HEK293 (cell line): ENCODE results near the gene CORO1C.

ENCODE experiments used
- CTCF ChIP-seq: fragments of 450-650 bp; formaldehyde crosslinking; IDR thresholded peaks from 2 replicates; pipeline ENCODE4 v1.5.1; 2016; ENCODE audit warnings: missing biosample characterization, missing genetic modification characterization
- REPIN1 ChIP-seq: fragments of 450-650 bp; formaldehyde crosslinking; IDR thresholded peaks from 2 replicates; pipeline ENCODE4 v1.5.1; 2017; ENCODE audit warnings: missing biosample characterization, missing genetic modification characterization, low read depth
- SP3 ChIP-seq: fragments of 450-650 bp; formaldehyde crosslinking; IDR thresholded peaks from 2 replicates; pipeline ENCODE4 v1.5.1; 2016; ENCODE audit warnings: missing biosample characterization, missing genetic modification characterization
- ZNF350 ChIP-seq: fragments of 450-650 bp; formaldehyde crosslinking; IDR thresholded peaks from 2 replicates; pipeline ENCODE4 v1.5.0; 2017; ENCODE audit warnings: missing biosample characterization, mild to moderate bottlenecking, missing genetic modification characterization

GRCh38 chr12:108635201-108635996 is 95.9 kb downstream of the CORO1C start:
- TF ChIP-seq CTCF (tag by site-specific recombination) (no peak), SP3 (tag by site-specific recombination) (no peak), REPIN1 (no peak), ZNF350 (tag by site-specific recombination) (no peak)
